ENCODE measurements around the gene SLC9A9.

SLC9A9 gene

DNA sequence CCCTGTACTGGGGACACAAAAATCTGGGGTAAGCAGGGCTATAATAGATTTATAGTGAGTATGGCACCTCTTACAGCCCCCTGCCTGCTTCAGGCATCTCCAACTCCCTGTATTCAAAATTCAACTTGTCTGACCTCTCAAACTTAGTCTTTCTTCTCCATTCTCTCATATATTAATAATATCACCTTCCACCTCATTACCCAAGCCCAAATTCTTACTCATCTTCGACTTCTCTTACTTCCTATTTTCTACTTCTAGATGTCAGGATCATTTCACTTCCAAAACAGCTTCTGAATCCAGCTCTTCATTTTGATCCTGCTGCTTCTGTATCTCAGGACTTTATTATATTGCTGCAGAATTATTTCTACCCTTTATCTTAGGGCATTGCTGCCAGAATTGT, 438.0 kb downstream of the SLC9A9 start:
- Histone ChIP-seq H3K4me3 (ENCODE audit: low read length) (no peak overlapping the region), H3K9me3 (ENCODE audit: control insufficient read depth, insufficient read depth, low read length) (no peaks in the 10 kb centered on the region), H3K36me3 (ENCODE audit: control insufficient read depth, insufficient read depth, low read length) (no peaks in the 10 kb centered on the region), H3K4me1 (ENCODE audit: control insufficient read depth, insufficient read depth, low read length) (peaks cover 1% of the 10 kb centered on the region; the same call in 1 of the 2 replicates), H3K27ac (ENCODE audit: low read length) (no peak overlapping the region), H3K27me3 (ENCODE audit: control insufficient read depth, insufficient read depth, low read length) (no peaks in the 10 kb centered on the region; the same call in 1 of the 2 replicates)
- DNase-seq (ENCODE audit: low read depth, low spot score): no peak
- WGBS (ENCODE audit: insufficient coverage, insufficient read length): 100% methylated on average over 1 of the region's 1 CpG

DNA sequence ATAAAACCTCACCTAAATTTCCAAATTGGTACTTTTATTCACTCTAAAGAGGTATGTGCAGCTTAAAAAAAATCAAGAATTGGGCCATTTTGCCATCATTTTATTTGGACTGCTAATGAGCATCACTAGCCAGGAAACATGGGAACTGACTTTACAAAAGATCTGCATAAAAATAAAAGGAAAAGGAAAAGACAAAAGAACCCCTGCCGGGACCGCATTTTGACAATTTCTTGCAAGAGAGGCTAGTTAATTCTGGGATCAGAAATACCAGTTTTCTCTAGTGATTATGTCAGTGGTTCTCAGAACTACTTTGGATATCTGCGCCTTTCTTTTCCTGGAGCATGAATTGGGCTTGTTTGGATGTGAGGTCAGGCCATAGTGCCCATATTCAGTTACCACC, 439.5 kb downstream of the SLC9A9 start:
- no CpG with 5 or more reads among the region's 3 CpGs for WGBS (ENCODE audit: insufficient coverage, insufficient read length)
- Histone ChIP-seq H3K27ac (ENCODE audit: low read length) (no peak overlapping the region), H3K4me3 (ENCODE audit: low read length) (no peak overlapping the region), H3K9me3 (ENCODE audit: control insufficient read depth, insufficient read depth, low read length) (no peaks in the 10 kb centered on the region), H3K4me1 (ENCODE audit: control insufficient read depth, insufficient read depth, low read length) (peaks cover 1% of the 10 kb centered on the region; the same call in 1 of the 2 replicates), H3K36me3 (ENCODE audit: control insufficient read depth, insufficient read depth, low read length) (no peaks in the 10 kb centered on the region), H3K27me3 (ENCODE audit: control insufficient read depth, insufficient read depth, low read length) (no peaks in the 10 kb centered on the region; the same call in 1 of the 2 replicates)
- DNase-seq (ENCODE audit: low read depth, low spot score): no peak

DNA sequence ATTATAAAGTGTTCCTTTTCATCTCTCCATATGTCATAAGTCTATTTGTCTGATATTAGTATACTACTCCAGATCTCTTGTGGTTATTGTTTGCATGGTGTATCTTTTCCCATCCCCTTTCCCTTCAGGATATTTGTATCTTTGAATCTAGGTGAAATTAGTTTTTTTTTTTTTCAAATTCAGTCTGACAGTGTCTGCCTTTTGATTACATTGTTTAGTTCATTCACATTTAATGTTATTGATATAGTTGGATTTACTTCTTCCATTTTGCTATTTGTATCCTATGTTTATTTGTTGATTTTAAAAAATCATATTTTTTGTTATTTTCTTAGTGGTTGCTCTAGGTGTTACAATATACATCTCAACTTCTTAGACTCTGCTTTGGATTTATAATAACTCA, 445.7 kb downstream of the SLC9A9 start:
- H3K9me3 ChIP-seq (ENCODE audit: control insufficient read depth, insufficient read depth, low read length): no peaks in the 10 kb centered on the region

GRCh38 chr3:143396790-143397189, 451.5 kb downstream of the SLC9A9 start:
- DNase-seq (ENCODE audit: low read depth, low spot score): no peak
- Histone ChIP-seq H3K4me1 (ENCODE audit: control insufficient read depth, insufficient read depth, low read length) (no peaks in the 10 kb centered on the region), H3K27me3 (ENCODE audit: control insufficient read depth, insufficient read depth, low read length) (no peaks in the 10 kb centered on the region), H3K4me3 (ENCODE audit: low read length) (no peak overlapping the region), H3K36me3 (ENCODE audit: control insufficient read depth, insufficient read depth, low read length) (no peaks in the 10 kb centered on the region), H3K9me3 (ENCODE audit: control insufficient read depth, insufficient read depth, low read length) (no peaks in the 10 kb centered on the region), H3K27ac (ENCODE audit: low read length) (no peak overlapping the region)
- no CpG with 5 or more reads among the region's 1 CpG for WGBS (ENCODE audit: insufficient coverage, insufficient read length)

More for the DNA sequence above, 445.7 kb downstream of the SLC9A9 start:
- Histone ChIP-seq H3K27ac (ENCODE audit: low read length) (no peak overlapping the region), H3K36me3 (ENCODE audit: control insufficient read depth, insufficient read depth, low read length) (no peaks in the 10 kb centered on the region), H3K27me3 (ENCODE audit: control insufficient read depth, insufficient read depth, low read length) (no peaks in the 10 kb centered on the region), H3K4me1 (ENCODE audit: control insufficient read depth, insufficient read depth, low read length) (no peaks in the 10 kb centered on the region), H3K4me3 (ENCODE audit: low read length) (no peak overlapping the region)
- DNase-seq (ENCODE audit: low read depth, low spot score): no peak

DNA sequence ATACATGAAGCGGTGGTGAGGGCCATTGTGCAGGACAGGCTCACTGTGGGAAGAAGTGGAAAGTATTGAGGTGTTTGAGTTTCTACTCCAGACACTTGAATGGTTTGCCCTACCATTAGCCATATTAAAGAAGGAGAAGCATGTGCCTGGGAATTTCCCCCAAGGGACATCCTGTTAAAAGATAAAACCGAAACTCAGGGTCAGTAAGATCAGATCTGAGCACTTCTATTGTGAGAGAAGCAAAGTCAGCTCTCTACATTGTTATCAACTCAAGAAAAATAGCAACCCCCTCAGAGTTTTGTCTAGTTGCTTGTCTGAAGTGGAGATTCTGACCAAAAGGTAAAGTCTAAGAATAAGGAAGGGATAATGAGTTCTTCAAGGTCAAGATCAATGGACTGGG, 458.9 kb downstream of the SLC9A9 start:
- Histone ChIP-seq H3K27me3 (ENCODE audit: control insufficient read depth, insufficient read depth, low read length) (no peaks in the 10 kb centered on the region), H3K9me3 (ENCODE audit: control insufficient read depth, insufficient read depth, low read length) (no peaks in the 10 kb centered on the region), H3K27ac (ENCODE audit: low read length) (no peak overlapping the region), H3K4me1 (ENCODE audit: control insufficient read depth, insufficient read depth, low read length) (no peaks in the 10 kb centered on the region), H3K4me3 (ENCODE audit: low read length) (no peak overlapping the region), H3K36me3 (ENCODE audit: control insufficient read depth, insufficient read depth, low read length) (no peaks in the 10 kb centered on the region)
- no peak for DNase-seq (ENCODE audit: low read depth, low spot score)
- no CpG with 5 or more reads among the region's 2 CpGs for WGBS (ENCODE audit: insufficient coverage, insufficient read length)

DNA sequence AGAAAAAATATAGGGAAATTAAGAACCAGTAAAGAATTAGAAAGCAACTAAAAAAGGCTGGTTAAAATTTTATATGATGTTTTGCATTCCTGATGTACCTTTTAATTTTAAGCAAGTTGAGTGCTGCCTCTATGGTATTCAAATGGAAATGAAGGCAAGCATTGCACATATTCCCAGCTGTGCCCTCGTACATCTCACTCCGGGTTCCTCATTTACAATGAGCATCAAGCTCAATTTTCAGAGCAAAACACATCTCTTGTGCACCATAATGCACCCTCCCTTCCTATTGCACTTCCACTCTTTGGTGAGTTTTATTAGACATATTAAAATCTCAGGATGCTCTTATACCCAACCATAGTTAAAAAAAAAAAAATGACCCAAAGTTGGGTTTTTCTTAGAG, 460.8 kb downstream of the SLC9A9 start:
- Histone ChIP-seq H3K27ac (ENCODE audit: low read length) (no peak overlapping the region), H3K9me3 (ENCODE audit: control insufficient read depth, insufficient read depth, low read length) (no peaks in the 10 kb centered on the region), H3K27me3 (ENCODE audit: control insufficient read depth, insufficient read depth, low read length) (no peaks in the 10 kb centered on the region), H3K36me3 (ENCODE audit: control insufficient read depth, insufficient read depth, low read length) (no peaks in the 10 kb centered on the region), H3K4me1 (ENCODE audit: control insufficient read depth, insufficient read depth, low read length) (no peaks in the 10 kb centered on the region), H3K4me3 (ENCODE audit: low read length) (no peak overlapping the region)
- no peak for DNase-seq (ENCODE audit: low read depth, low spot score)
- no CpG with 5 or more reads among the region's 2 CpGs for WGBS (ENCODE audit: insufficient coverage, insufficient read length)

- no peaks in the 10 kb centered on the region for H3K4me1 ChIP-seq (ENCODE audit: control insufficient read depth, insufficient read depth, low read length)
- H3K9me3 ChIP-seq (ENCODE audit: control insufficient read depth, insufficient read depth, low read length): no peaks in the 10 kb centered on the region
- no peak overlapping the region for H3K27ac ChIP-seq (ENCODE audit: low read length)
- DNase-seq (ENCODE audit: low read depth, low spot score): no peak
- WGBS (ENCODE audit: insufficient coverage, insufficient read length): no CpG with 5 or more reads among the region's 2 CpGs
- no peaks in the 10 kb centered on the region for H3K27me3 ChIP-seq (ENCODE audit: control insufficient read depth, insufficient read depth, low read length)
- H3K4me3 ChIP-seq (ENCODE audit: low read length): no peak overlapping the region
- H3K36me3 ChIP-seq (ENCODE audit: control insufficient read depth, insufficient read depth, low read length): no peaks in the 10 kb centered on the region
These were observed 464.2 kb downstream of the SLC9A9 start for GRCh38 chr3:143384076-143384475.

GRCh38 chr3:143383421-143383820, 464.8 kb downstream of the SLC9A9 start:
- DNase-seq (ENCODE audit: low read depth, low spot score): no peak
- Histone ChIP-seq H3K27ac (ENCODE audit: low read length) (no peak overlapping the region), H3K27me3 (ENCODE audit: control insufficient read depth, insufficient read depth, low read length) (no peaks in the 10 kb centered on the region), H3K4me3 (ENCODE audit: low read length) (no peak overlapping the region), H3K4me1 (ENCODE audit: control insufficient read depth, insufficient read depth, low read length) (peaks cover 1% of the 10 kb centered on the region; the same call in 1 of the 2 replicates), H3K36me3 (ENCODE audit: control insufficient read depth, insufficient read depth, low read length) (no peaks in the 10 kb centered on the region), H3K9me3 (ENCODE audit: control insufficient read depth, insufficient read depth, low read length) (no peaks in the 10 kb centered on the region)

- peaks cover 1% of the 10 kb centered on the region; the same call in 1 of the 2 replicates for H3K4me1 ChIP-seq (ENCODE audit: control insufficient read depth, insufficient read depth, low read length)
- H3K4me3 ChIP-seq (ENCODE audit: low read length): no peak overlapping the region
- no peaks in the 10 kb centered on the region for H3K9me3 ChIP-seq (ENCODE audit: control insufficient read depth, insufficient read depth, low read length)
- no peak overlapping the region for H3K27ac ChIP-seq (ENCODE audit: low read length)
- WGBS (ENCODE audit: insufficient coverage, insufficient read length): no CpG with 5 or more reads among the region's 1 CpG
- no peaks in the 10 kb centered on the region for H3K27me3 ChIP-seq (ENCODE audit: control insufficient read depth, insufficient read depth, low read length)
- no peaks in the 10 kb centered on the region for H3K36me3 ChIP-seq (ENCODE audit: control insufficient read depth, insufficient read depth, low read length)
- no peak for DNase-seq (ENCODE audit: low read depth, low spot score)
These were observed 465.5 kb downstream of the SLC9A9 start for GRCh38 chr3:143382816-143383215.

- DNase-seq (ENCODE audit: low read depth, low spot score): no peak
- Histone ChIP-seq H3K27ac (ENCODE audit: low read length) (no peak overlapping the region), H3K4me3 (ENCODE audit: low read length) (no peak overlapping the region), H3K9me3 (ENCODE audit: control insufficient read depth, insufficient read depth, low read length) (no peaks in the 10 kb centered on the region), H3K27me3 (ENCODE audit: control insufficient read depth, insufficient read depth, low read length) (no peaks in the 10 kb centered on the region), H3K4me1 (ENCODE audit: control insufficient read depth, insufficient read depth, low read length) (peaks cover 1% of the 10 kb centered on the region; the same call in 1 of the 2 replicates), H3K36me3 (ENCODE audit: control insufficient read depth, insufficient read depth, low read length) (no peaks in the 10 kb centered on the region)
These were observed 467.8 kb downstream of the SLC9A9 start for GRCh38 chr3:143380449-143380848.

- Histone ChIP-seq H3K27ac (ENCODE audit: low read length) (no peak overlapping the region), H3K4me1 (ENCODE audit: control insufficient read depth, insufficient read depth, low read length) (peaks cover 1% of the 10 kb centered on the region; the same call in 1 of the 2 replicates), H3K4me3 (ENCODE audit: low read length) (no peak overlapping the region; the same call in 1 of the 2 replicates), H3K9me3 (ENCODE audit: control insufficient read depth, insufficient read depth, low read length) (no peaks in the 10 kb centered on the region), H3K27me3 (ENCODE audit: control insufficient read depth, insufficient read depth, low read length) (no peaks in the 10 kb centered on the region), H3K36me3 (ENCODE audit: control insufficient read depth, insufficient read depth, low read length) (no peaks in the 10 kb centered on the region)
- DNase-seq (ENCODE audit: low read depth, low spot score): no peak
- no CpG with 5 or more reads among the region's 1 CpG for WGBS (ENCODE audit: insufficient coverage, insufficient read length)
These were observed 472.6 kb downstream of the SLC9A9 start for GRCh38 chr3:143375698-143376097.
